OCI-LY1 (cell line): ENCODE results near the gene E4F1.

Experiments used
- H2AFZ ChIP-seq: fragments of 200-600 bp; sonication (generic), shearing (Covaris generic); 2 replicates; pipeline ENCODE4 v1.6.0; 2014; ENCODE audit warnings: antibody characterized with exemption, mild to moderate bottlenecking, low read length
- H3F3A ChIP-seq: fragments of 200-600 bp; sonication (generic), shearing (Covaris generic); 2 replicates; pipeline ENCODE4 v1.6.0; 2014; ENCODE audit warnings: mild to moderate bottlenecking, antibody characterized with exemption, low read length, moderate library complexity; ENCODE audit not compliant: insufficient read depth
- H3K27ac ChIP-seq: fragments of 200-600 bp; sonication (generic); 2 replicates; pipeline ENCODE4 v1.5.1; 2014; ENCODE audit warnings: low read length, mixed run types, mild to moderate bottlenecking, low read depth; ENCODE audit not compliant: poor library complexity, severe bottlenecking
- H3K27me3 ChIP-seq: fragments of 200-600 bp; sonication (generic); 2 replicates; pipeline ENCODE4 v1.6.0; 2014; ENCODE audit warnings: antibody characterized with exemption, mild to moderate bottlenecking, low read length, moderate library complexity; ENCODE audit not compliant: insufficient read depth
- H3K36me3 ChIP-seq: fragments of 200-600 bp; sonication (generic); 2 replicates; pipeline ENCODE4 v1.6.1; 2014; ENCODE audit warnings: mild to moderate bottlenecking, antibody characterized with exemption, low read length, moderate library complexity, mixed read lengths; ENCODE audit not compliant: insufficient read depth
- H3K4me1 ChIP-seq: fragments of 200-600 bp; sonication (generic); 2 replicates; pipeline ENCODE4 v1.5.1; 2014; ENCODE audit warnings: mild to moderate bottlenecking, low read length, moderate library complexity; ENCODE audit not compliant: insufficient read depth, severe bottlenecking
- H3K4me2 ChIP-seq: fragments of 200-600 bp; sonication (generic), shearing (Covaris generic); 2 replicates; pipeline ENCODE4 v1.6.1; 2014; ENCODE audit warnings: low read length
- H3K4me3 ChIP-seq: fragments of 200-600 bp; sonication (generic); 2 replicates; pipeline ENCODE4 v1.5.1; 2014; ENCODE audit warnings: low read length, low read depth, mild to moderate bottlenecking, mixed read lengths; ENCODE audit not compliant: poor library complexity, severe bottlenecking
- H3K79me2 ChIP-seq: fragments of 200-600 bp; shearing (Covaris generic); 2 replicates; pipeline ENCODE4 v1.6.1; 2016; ENCODE audit warnings: mixed run types, low read length, mixed read lengths; ENCODE audit not compliant: insufficient read depth
- H3K9ac ChIP-seq: fragments of 200-600 bp; sonication (generic), shearing (Covaris generic); 2 replicates; pipeline ENCODE4 v1.6.1; 2014; ENCODE audit warnings: mild to moderate bottlenecking, low read length, mixed read lengths
- H3K9me2 ChIP-seq: fragments of 200-600 bp; sonication (generic), shearing (Covaris generic); 2 replicates; pipeline ENCODE4 v1.6.1; 2014; ENCODE audit warnings: low read depth, mild to moderate bottlenecking, low read length, mixed read lengths
- H3K9me3 ChIP-seq: fragments of 200-600 bp; shearing (Covaris generic); 2 replicates; pipeline ENCODE4 v1.6.1; 2014; ENCODE audit warnings: low read length, mixed read lengths
- H4K20me1 ChIP-seq: fragments of 200-600 bp; sonication (generic), shearing (Covaris generic); 2 replicates; pipeline ENCODE4 v1.6.0; 2016; ENCODE audit warnings: mild to moderate bottlenecking, low read length; ENCODE audit not compliant: insufficient read depth
- CTCF ChIP-seq: fragments of 200-600 bp; sonication (generic), shearing (Covaris generic); IDR thresholded peaks from 2 replicates; pipeline ENCODE4 v1.5.1; 2017; ENCODE audit warnings: mild to moderate bottlenecking, antibody characterized with exemption, low read length, moderate library complexity, mixed read lengths
- EZH2 ChIP-seq: fragments of 200-600 bp; sonication (generic), shearing (Covaris generic); IDR thresholded peaks from 2 replicates; pipeline ENCODE4 v1.8.0; 2017; ENCODE audit warnings: borderline replicate concordance, mixed run types, mild to moderate bottlenecking, antibody characterized with exemption, low read length, moderate library complexity, mixed read lengths

The E4F1 gene

GRCh38 chr16:2278272-2278608, 54.8 kb downstream of the E4F1 start:
- Histone ChIP-seq H3K9ac (no peak overlapping the region), H3K9me3 (no peaks in the 10 kb centered on the region), H3K27ac (no peak overlapping the region), H3F3A (no peaks in the 10 kb centered on the region), H4K20me1 (no peaks in the 10 kb centered on the region), H3K4me1 (no peaks in the 10 kb centered on the region), H3K79me2 (no peaks in the 10 kb centered on the region), H3K9me2 (no peaks in the 10 kb centered on the region), H3K36me3 (no peaks in the 10 kb centered on the region; the same call in 1 of the 2 replicates), H3K4me3 (no peak overlapping the region), H3K27me3 (peaks cover 11% of the 10 kb centered on the region), H3K4me2 (no peak overlapping the region), H2AFZ (no peak overlapping the region)
- TF ChIP-seq CTCF, result peak; percentile 10; the same call in 1 of the 2 replicates
- TF ChIP-seq EZH2, result no peak

GRCh38 chr16:2278956-2279800, 55.8 kb downstream of the E4F1 start:
- TF ChIP-seq CTCF (no peak), EZH2 (no peak)
- H3K9me2 ChIP-seq, result no peaks in the 10 kb centered on the region
- H3K9ac ChIP-seq, result no peak overlapping the region
- no peaks in the 10 kb centered on the region for H3K79me2 ChIP-seq
- no peaks in the 10 kb centered on the region for H3K4me1 ChIP-seq
- H3K9me3 ChIP-seq, result no peaks in the 10 kb centered on the region
- no peak overlapping the region for H3K4me3 ChIP-seq
- peaks cover 11% of the 10 kb centered on the region for H3K27me3 ChIP-seq
- H3F3A ChIP-seq, result no peaks in the 10 kb centered on the region
- no peak overlapping the region for H2AFZ ChIP-seq
- no peak overlapping the region for H3K27ac ChIP-seq
- H3K4me2 ChIP-seq, result no peak overlapping the region
- H4K20me1 ChIP-seq, result no peaks in the 10 kb centered on the region
- no peaks in the 10 kb centered on the region for H3K36me3 ChIP-seq

- Histone ChIP-seq H4K20me1 (no peaks in the 10 kb centered on the region), H3K27me3 (peaks cover 11% of the 10 kb centered on the region), H3K27ac (no peak overlapping the region), H3K4me3 (no peak overlapping the region), H3K9me3 (no peaks in the 10 kb centered on the region), H2AFZ (no peak overlapping the region), H3K9me2 (no peaks in the 10 kb centered on the region), H3F3A (no peaks in the 10 kb centered on the region), H3K4me2 (no peak overlapping the region), H3K4me1 (no peaks in the 10 kb centered on the region), H3K9ac (no peak overlapping the region), H3K79me2 (no peaks in the 10 kb centered on the region), H3K36me3 (no peaks in the 10 kb centered on the region)
- TF ChIP-seq CTCF (no peak), EZH2 (no peak)
Measured at GRCh38 chr16:2280461-2280860, 57.1 kb downstream of the E4F1 start.
